ENCODE data around the gene SLC66A2.

SLC66A2 gene

DNA sequence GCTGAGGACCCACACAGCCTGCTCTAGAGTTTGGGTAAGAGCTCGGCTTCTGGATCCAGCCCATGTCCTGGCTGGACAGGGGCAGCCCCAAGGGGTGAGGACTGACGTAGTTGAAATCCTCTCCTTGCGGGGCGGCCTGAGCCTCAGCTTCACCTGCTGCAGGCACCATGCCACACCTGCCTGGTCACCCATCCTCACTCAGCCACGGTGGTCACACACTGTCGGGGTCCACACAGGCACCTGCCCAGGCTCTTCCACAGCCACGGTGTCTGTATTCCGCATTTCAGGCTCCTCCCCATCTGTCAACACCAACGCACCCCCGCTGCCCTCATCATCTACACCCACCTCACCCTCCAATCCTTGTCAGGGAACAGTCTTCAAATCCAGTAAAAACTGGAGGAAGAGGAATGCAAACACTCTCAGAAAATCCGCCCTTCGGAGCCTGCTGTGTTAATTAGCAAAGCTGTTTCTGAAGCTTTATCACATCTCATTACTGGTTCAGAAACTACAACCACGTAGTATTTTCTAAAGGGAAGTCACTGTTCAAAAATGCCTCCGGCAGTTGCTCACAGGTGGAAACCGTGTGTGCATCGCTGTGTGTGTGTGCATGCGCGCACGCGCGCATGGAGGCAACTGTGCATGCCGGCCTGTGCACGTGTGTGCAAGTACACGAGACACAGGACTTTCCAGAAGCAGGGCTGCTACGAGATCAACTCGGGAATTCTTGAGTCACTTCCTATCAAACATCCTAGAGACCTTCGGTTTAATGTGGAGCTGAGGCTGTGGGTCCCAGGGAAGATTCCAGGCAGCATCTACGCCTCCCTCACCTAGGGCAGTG, 38.2 kb downstream of the SLC66A2 start:
- TF ChIP-seq EZH2phosphoT487 (conservative IDR thresholded peaks at IDR 0.05; ENCODE audit: low read length) (no peak), CTCF (IDR thresholded peaks at IDR 0.05; ENCODE audit: insufficient read depth, low read length, poor library complexity, severe bottlenecking) (no peak)
- Histone ChIP-seq H3K4me3 (ENCODE audit: insufficient read depth, low read length, poor library complexity, severe bottlenecking) (no peak overlapping the region), H3K36me3 (ENCODE audit: low read length) (no peaks in the 10 kb centered on the region), H3K9ac (ENCODE audit: low read length) (no peak overlapping the region), H3K4me2 (ENCODE audit: low read depth, low read length, poor library complexity, severe bottlenecking) (no peak overlapping the region), H3F3A (ENCODE audit: insufficient read depth) (no peaks in the 10 kb centered on the region), H3K27ac (ENCODE audit: low read depth, low read length) (no peak overlapping the region), H4K20me1 (ENCODE audit: low read depth, low read length) (no peaks in the 10 kb centered on the region), H2AFZ (ENCODE audit: low read depth, low read length, severe bottlenecking) (no peak overlapping the region), H3K9me3 (ENCODE audit: insufficient read depth, low read length) (no peaks in the 10 kb centered on the region), H3K79me2 (ENCODE audit: insufficient read depth, low read length) (no peaks in the 10 kb centered on the region), H3K27me3 (ENCODE audit: low read length) (no peaks in the 10 kb centered on the region), H3K9me2 (replicated peaks; ENCODE audit: insufficient read depth, low read length) (no peaks in the 10 kb centered on the region)

GRCh38 chr18:79912409-79912991, 39.0 kb downstream of the SLC66A2 start:
- H3K4me2 ChIP-seq (ENCODE audit: low read depth, low read length, poor library complexity, severe bottlenecking): no peak overlapping the region
- H2AFZ ChIP-seq (ENCODE audit: low read depth, low read length, severe bottlenecking): no peak overlapping the region
- H3K27me3 ChIP-seq (ENCODE audit: low read length): no peaks in the 10 kb centered on the region
- H3K79me2 ChIP-seq (ENCODE audit: insufficient read depth, low read length): no peaks in the 10 kb centered on the region
- no peaks in the 10 kb centered on the region for H3K36me3 ChIP-seq (ENCODE audit: low read length)
- TF ChIP-seq EZH2phosphoT487 (conservative IDR thresholded peaks at IDR 0.05; ENCODE audit: low read length) (no peak), CTCF (IDR thresholded peaks at IDR 0.05; ENCODE audit: insufficient read depth, low read length, poor library complexity, severe bottlenecking) (no peak)
- no peaks in the 10 kb centered on the region for H3K9me3 ChIP-seq (ENCODE audit: insufficient read depth, low read length)
- H4K20me1 ChIP-seq (ENCODE audit: low read depth, low read length): no peaks in the 10 kb centered on the region
- no peak overlapping the region for H3K9ac ChIP-seq (ENCODE audit: low read length)
- H3K9me2 ChIP-seq (replicated peaks; ENCODE audit: insufficient read depth, low read length): no peaks in the 10 kb centered on the region
- no peaks in the 10 kb centered on the region for H3F3A ChIP-seq (ENCODE audit: insufficient read depth)
- H3K4me3 ChIP-seq (ENCODE audit: insufficient read depth, low read length, poor library complexity, severe bottlenecking): no peak overlapping the region
- no peak overlapping the region for H3K27ac ChIP-seq (ENCODE audit: low read depth, low read length)

- H2AFZ ChIP-seq (ENCODE audit: low read depth, low read length, severe bottlenecking): no peak overlapping the region
Observed at GRCh38 chr18:79911344-79912270, 39.8 kb downstream of the SLC66A2 start.

More at GRCh38 chr18:79911344-79912270, 39.8 kb downstream of the SLC66A2 start:
- Histone ChIP-seq H3K79me2 (ENCODE audit: insufficient read depth, low read length) (no peaks in the 10 kb centered on the region), H3K9me3 (ENCODE audit: insufficient read depth, low read length) (no peaks in the 10 kb centered on the region), H3K9ac (ENCODE audit: low read length) (no peak overlapping the region), H3K9me2 (replicated peaks; ENCODE audit: insufficient read depth, low read length) (no peaks in the 10 kb centered on the region), H3K4me3 (ENCODE audit: insufficient read depth, low read length, poor library complexity, severe bottlenecking) (no peak overlapping the region), H3K4me2 (ENCODE audit: low read depth, low read length, poor library complexity, severe bottlenecking) (no peak overlapping the region), H4K20me1 (ENCODE audit: low read depth, low read length) (no peaks in the 10 kb centered on the region), H3K27ac (ENCODE audit: low read depth, low read length) (no peak overlapping the region), H3K36me3 (ENCODE audit: low read length) (no peaks in the 10 kb centered on the region), H3K27me3 (ENCODE audit: low read length) (no peaks in the 10 kb centered on the region), H3F3A (ENCODE audit: insufficient read depth) (0 out of 2 replicates have a peak, but pooled peaks cover 3% of the 10 kb centered on the region)
- TF ChIP-seq CTCF (IDR thresholded peaks at IDR 0.05; ENCODE audit: insufficient read depth, low read length, poor library complexity, severe bottlenecking) (no peak), EZH2phosphoT487 (conservative IDR thresholded peaks at IDR 0.05; ENCODE audit: low read length) (no peak)

Measured in SU-DHL-6 (cell line).